ENCODE measurements around the gene CRADD.

Gene CRADD

GRCh38 chr12:93937812-93938211 lies 260.6 kb downstream of the CRADD start:
- Histone ChIP-seq H3K36me3 (ENCODE audit: control insufficient read depth, insufficient read depth, low read length) (no peaks in the 10 kb centered on the region), H3K4me1 (ENCODE audit: control insufficient read depth, insufficient read depth, low read length) (no peaks in the 10 kb centered on the region), H3K4me3 (ENCODE audit: low read length) (no peak overlapping the region), H3K9ac (ENCODE audit: low read length) (no peak overlapping the region), H3K27ac (ENCODE audit: low read depth, low read length) (no peak overlapping the region), H3K27me3 (ENCODE audit: control insufficient read depth, insufficient read depth, low read length) (no peaks in the 10 kb centered on the region)

- Histone ChIP-seq H3K4me3 (ENCODE audit: low read length) (no peak overlapping the region), H3K9ac (ENCODE audit: low read length) (no peak overlapping the region), H3K36me3 (ENCODE audit: control insufficient read depth, insufficient read depth, low read length) (no peaks in the 10 kb centered on the region), H3K27ac (ENCODE audit: low read depth, low read length) (no peak overlapping the region), H3K4me1 (ENCODE audit: control insufficient read depth, insufficient read depth, low read length) (no peaks in the 10 kb centered on the region), H3K27me3 (ENCODE audit: control insufficient read depth, insufficient read depth, low read length) (no peaks in the 10 kb centered on the region)
Measured at GRCh38 chr12:93938317-93938716, 261.1 kb downstream of the CRADD start.

GRCh38 chr12:93938931-93939330 lies 261.8 kb downstream of the CRADD start:
- Histone ChIP-seq H3K4me3 (ENCODE audit: low read length) (no peak overlapping the region), H3K9ac (ENCODE audit: low read length) (no peak overlapping the region), H3K36me3 (ENCODE audit: control insufficient read depth, insufficient read depth, low read length) (no peaks in the 10 kb centered on the region), H3K27me3 (ENCODE audit: control insufficient read depth, insufficient read depth, low read length) (no peaks in the 10 kb centered on the region), H3K27ac (ENCODE audit: low read depth, low read length) (no peak overlapping the region), H3K4me1 (ENCODE audit: control insufficient read depth, insufficient read depth, low read length) (no peaks in the 10 kb centered on the region)

- no peak overlapping the region for H3K27ac ChIP-seq (ENCODE audit: low read depth, low read length)
- no peaks in the 10 kb centered on the region for H3K36me3 ChIP-seq (ENCODE audit: control insufficient read depth, insufficient read depth, low read length)
- H3K4me1 ChIP-seq (ENCODE audit: control insufficient read depth, insufficient read depth, low read length): no peaks in the 10 kb centered on the region
- no peaks in the 10 kb centered on the region for H3K27me3 ChIP-seq (ENCODE audit: control insufficient read depth, insufficient read depth, low read length)
- H3K9ac ChIP-seq (ENCODE audit: low read length): no peak overlapping the region
- H3K4me3 ChIP-seq (ENCODE audit: low read length): no peak overlapping the region
Measured at GRCh38 chr12:93939641-93940325, 262.6 kb downstream of the CRADD start.

- Histone ChIP-seq H3K9ac (ENCODE audit: low read length) (no peak overlapping the region), H3K4me1 (ENCODE audit: control insufficient read depth, insufficient read depth, low read length) (no peaks in the 10 kb centered on the region), H3K27ac (ENCODE audit: low read depth, low read length) (no peak overlapping the region), H3K4me3 (ENCODE audit: low read length) (no peak overlapping the region), H3K27me3 (ENCODE audit: control insufficient read depth, insufficient read depth, low read length) (no peaks in the 10 kb centered on the region), H3K36me3 (ENCODE audit: control insufficient read depth, insufficient read depth, low read length) (no peaks in the 10 kb centered on the region)
Measured at GRCh38 chr12:93943780-93944179, 266.6 kb downstream of the CRADD start.

GRCh38 chr12:93944201-93944600 lies 267.0 kb downstream of the CRADD start:
- H3K9ac ChIP-seq (ENCODE audit: low read length): no peak overlapping the region
- no peaks in the 10 kb centered on the region for H3K36me3 ChIP-seq (ENCODE audit: control insufficient read depth, insufficient read depth, low read length)
- H3K4me1 ChIP-seq (ENCODE audit: control insufficient read depth, insufficient read depth, low read length): no peaks in the 10 kb centered on the region
- H3K27me3 ChIP-seq (ENCODE audit: control insufficient read depth, insufficient read depth, low read length): no peaks in the 10 kb centered on the region
- no peak overlapping the region for H3K27ac ChIP-seq (ENCODE audit: low read depth, low read length)
- H3K4me3 ChIP-seq (ENCODE audit: low read length): no peak overlapping the region
